HUES64 (cell line): ENCODE results near the gene GAB2.

Experiments used
- H3K27ac ChIP-seq: 2 replicates; pipeline ENCODE4 v1.7.0; 2013; ENCODE audit warnings: low read depth, low read length, inconsistent platforms
- H3K27me3 ChIP-seq: 2 replicates; pipeline ENCODE4 v1.6.1; 2013; ENCODE audit warnings: mild to moderate bottlenecking, low read length; ENCODE audit not compliant: insufficient read depth
- H3K36me3 ChIP-seq: 2 replicates; pipeline ENCODE4 v1.6.1; 2013; ENCODE audit warnings: mild to moderate bottlenecking, low read length; ENCODE audit not compliant: insufficient read depth
- H3K4me1 ChIP-seq: 2 replicates; pipeline ENCODE4 v1.6.1; 2013; ENCODE audit warnings: mild to moderate bottlenecking, low read length, moderate library complexity; ENCODE audit not compliant: insufficient read depth
- H3K4me3 ChIP-seq: 2 replicates; pipeline ENCODE4 v1.5.1; 2013; ENCODE audit warnings: mild to moderate bottlenecking, low read length, moderate library complexity
- H3K9ac ChIP-seq: 2 replicates; pipeline ENCODE4 v1.6.1; 2013; ENCODE audit warnings: mild to moderate bottlenecking, low read depth, low read length
- H3K9me3 ChIP-seq: 2 replicates; pipeline ENCODE4 v1.6.1; 2013; ENCODE audit warnings: low read depth, low read length; ENCODE audit not compliant: insufficient read depth
- WGBS: fragments of 150-250, 120-280 bp; methylation state at CpG from one replicate; pipeline ENCODE4 v1.1.7; 2013; ENCODE audit warnings: missing lambda C conversion rate; 5-methylcytosine and 5-hydroxymethylcytosine counted together

GAB2 gene

GRCh38 chr11:78196661-78197091, 220.9 kb downstream of the GAB2 start:
- Histone ChIP-seq H3K4me1 (no peaks in the 10 kb centered on the region), H3K4me3 (no peak overlapping the region), H3K27me3 (no peaks in the 10 kb centered on the region), H3K9me3 (no peaks in the 10 kb centered on the region), H3K27ac (no peak overlapping the region), H3K36me3 (no peaks in the 10 kb centered on the region), H3K9ac (no peak overlapping the region)
- 96% methylated on average over 40 of the region's 40 CpGs for WGBS

DNA sequence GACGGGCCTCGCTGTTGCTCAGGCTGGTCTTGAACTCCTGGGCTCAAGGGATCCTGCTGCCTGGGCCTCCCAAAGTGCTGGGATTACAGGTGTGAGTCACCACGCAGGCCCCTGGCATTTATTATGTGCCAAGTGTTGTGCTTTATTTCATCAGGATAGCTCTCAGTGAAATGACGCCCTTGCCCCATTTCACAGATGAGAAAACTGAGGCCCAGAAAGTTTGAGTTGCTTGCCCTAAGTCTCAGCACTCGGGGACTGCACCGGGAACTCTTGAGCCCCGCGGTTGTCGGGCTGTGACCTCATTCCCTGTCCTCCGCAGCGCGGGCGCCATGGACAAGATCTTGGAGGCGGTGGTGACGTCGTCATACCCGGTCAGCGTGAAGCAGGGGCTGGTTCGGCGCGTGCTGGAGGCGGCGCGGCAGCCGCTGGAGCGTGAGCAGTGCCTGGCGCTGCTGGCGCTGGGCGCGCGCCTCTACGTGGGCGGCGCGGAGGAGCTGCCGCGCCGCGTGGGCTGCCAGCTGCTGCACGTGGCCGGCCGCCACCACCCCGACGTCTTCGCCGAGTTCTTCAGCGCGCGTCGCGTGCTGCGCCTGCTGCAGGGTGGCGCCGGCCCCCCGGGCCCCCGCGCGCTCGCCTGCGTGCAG, 221.6 kb downstream of the GAB2 start:
- no peak overlapping the region for H3K27ac ChIP-seq
- no peaks in the 10 kb centered on the region for H3K4me1 ChIP-seq
- H3K9me3 ChIP-seq: no peaks in the 10 kb centered on the region
- no peaks in the 10 kb centered on the region for H3K27me3 ChIP-seq
- no peak overlapping the region for H3K4me3 ChIP-seq
- no peaks in the 10 kb centered on the region for H3K36me3 ChIP-seq
- H3K9ac ChIP-seq: no peak overlapping the region
- 96% methylated on average over 60 of the region's 60 CpGs for WGBS

DNA sequence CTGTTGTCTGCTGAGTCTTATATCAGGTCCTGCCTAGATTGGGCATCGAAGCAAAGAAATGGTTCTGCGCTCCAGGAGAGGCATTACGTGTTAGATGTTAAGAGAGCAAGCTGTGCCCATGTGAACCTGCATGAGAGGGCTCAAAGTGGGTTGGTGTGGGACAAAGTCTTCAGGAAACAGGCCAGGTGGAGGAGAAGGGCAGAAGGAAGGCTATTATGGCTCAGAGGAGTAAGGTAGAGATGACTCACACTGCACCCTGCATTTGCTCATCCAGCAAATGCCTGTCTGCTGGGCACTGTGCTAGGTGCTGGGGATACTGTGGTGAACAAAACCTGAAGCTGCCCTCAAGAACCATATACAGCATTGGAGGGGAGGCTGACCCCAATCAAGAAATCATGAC, 223.1 kb downstream of the GAB2 start:
- 94% methylated on average over 3 of the region's 3 CpGs for WGBS

DNA sequence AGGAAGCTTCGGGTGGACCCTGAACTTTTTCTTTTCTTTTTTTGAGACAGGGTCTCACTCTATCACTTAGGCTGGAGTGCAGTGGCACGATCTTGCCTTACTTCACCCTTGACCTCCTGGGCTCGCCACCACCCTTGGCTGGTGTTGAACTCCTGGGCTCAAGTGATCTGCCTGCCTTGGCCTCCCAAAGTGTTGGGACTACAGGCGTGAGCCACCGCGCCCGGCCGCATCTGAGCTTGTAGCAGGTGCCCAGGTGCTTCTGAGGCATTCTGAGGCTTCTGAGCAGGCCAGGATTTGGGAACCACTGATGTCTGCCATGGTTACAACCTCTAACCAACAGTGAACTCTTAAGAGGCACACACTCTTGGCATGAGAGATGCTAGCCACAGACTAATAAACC, 223.8 kb downstream of the GAB2 start:
- no peaks in the 10 kb centered on the region for H3K27me3 ChIP-seq
- WGBS: 95% methylated on average over 8 of the region's 8 CpGs
- H3K9ac ChIP-seq: no peak overlapping the region
- H3K36me3 ChIP-seq: no peaks in the 10 kb centered on the region
- no peaks in the 10 kb centered on the region for H3K9me3 ChIP-seq
- H3K4me3 ChIP-seq: no peak overlapping the region
- H3K27ac ChIP-seq: no peak overlapping the region
- H3K4me1 ChIP-seq: 0 out of 2 replicates have a peak, but pooled peaks cover 5% of the 10 kb centered on the region

More for the DNA sequence above, 223.1 kb downstream of the GAB2 start:
- H3K4me3 ChIP-seq: no peak overlapping the region
- no peaks in the 10 kb centered on the region for H3K27me3 ChIP-seq
- H3K4me1 ChIP-seq: 0 out of 2 replicates have a peak, but pooled peaks cover 1% of the 10 kb centered on the region
- no peak overlapping the region for H3K27ac ChIP-seq
- H3K36me3 ChIP-seq: no peaks in the 10 kb centered on the region
- H3K9me3 ChIP-seq: no peaks in the 10 kb centered on the region
- H3K9ac ChIP-seq: no peak overlapping the region

DNA sequence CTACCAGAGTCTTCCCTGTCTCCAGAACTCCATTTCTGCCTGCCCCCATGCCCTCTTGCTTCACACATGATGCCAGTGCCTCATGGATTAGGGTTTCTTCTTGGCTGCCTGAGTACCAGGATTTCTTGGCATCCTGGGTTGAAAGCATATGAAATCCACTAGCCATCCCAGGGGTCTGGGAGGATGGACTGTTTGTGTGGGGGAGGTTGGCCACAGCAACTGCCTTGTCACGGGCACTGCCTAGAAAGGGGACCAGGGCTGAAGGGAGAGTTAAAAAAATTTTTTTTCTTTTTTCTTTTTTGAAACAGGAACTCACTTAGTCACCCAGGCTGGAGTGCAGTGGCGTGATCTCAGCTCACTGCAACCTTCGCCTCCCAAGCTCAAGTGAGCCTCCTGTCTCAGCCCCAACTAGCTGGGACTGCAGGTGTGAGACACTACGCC, 224.7 kb downstream of the GAB2 start:
- H3K27me3 ChIP-seq: no peaks in the 10 kb centered on the region
- H3K27ac ChIP-seq: no peak overlapping the region
- WGBS: 96% methylated on average over 3 of the region's 4 CpGs
- no peak overlapping the region for H3K9ac ChIP-seq
- H3K4me1 ChIP-seq: 0 out of 2 replicates have a peak, but pooled peaks cover 5% of the 10 kb centered on the region
- no peaks in the 10 kb centered on the region for H3K36me3 ChIP-seq
- H3K9me3 ChIP-seq: no peaks in the 10 kb centered on the region
- no peak overlapping the region for H3K4me3 ChIP-seq

GRCh38 chr11:78192223-78192719, 225.3 kb downstream of the GAB2 start:
- peaks cover 5% of the 10 kb centered on the region; the same call in 1 of the 2 replicates for H3K4me1 ChIP-seq
- WGBS: 85% methylated on average over 6 of the region's 6 CpGs

DNA sequence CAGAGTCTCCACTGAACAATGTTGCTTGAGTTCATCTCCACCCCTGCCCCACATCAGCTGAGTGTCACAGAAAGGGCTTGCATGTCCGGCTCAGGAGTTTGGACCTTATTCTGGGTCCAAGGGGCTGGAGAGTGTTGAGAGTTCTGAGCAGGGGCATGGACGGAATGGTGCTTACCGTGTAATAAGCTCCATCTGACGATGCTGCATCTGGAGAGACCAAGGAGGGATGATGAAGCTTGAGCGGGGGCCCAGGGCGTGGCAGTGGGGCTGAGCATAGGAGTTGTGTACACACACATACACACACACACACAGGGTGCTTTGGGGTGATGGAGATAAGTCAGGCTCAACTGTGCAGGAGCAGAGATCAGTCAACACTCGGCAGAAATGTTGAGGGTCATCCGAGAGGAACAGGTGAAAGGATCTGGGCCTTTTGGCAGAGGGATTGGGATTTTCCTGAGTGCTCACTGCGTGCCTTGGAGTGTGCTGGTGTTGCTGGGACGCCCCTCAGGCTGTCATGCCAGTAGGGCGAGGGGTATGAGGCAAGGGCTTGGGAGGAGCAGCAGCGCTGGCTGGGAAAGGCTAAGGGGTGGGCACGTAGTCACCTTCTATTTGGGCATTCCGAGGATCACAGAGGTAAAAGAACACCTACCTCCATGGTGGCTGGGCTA, 226.6 kb downstream of the GAB2 start:
- H3K9me3 ChIP-seq: no peaks in the 10 kb centered on the region
- 90% methylated on average over 12 of the region's 14 CpGs for WGBS
- H3K27me3 ChIP-seq: peaks cover 7% of the 10 kb centered on the region; the same call in 1 of the 2 replicates
- H3K4me1 ChIP-seq: peaks cover 5% of the 10 kb centered on the region; the same call in 1 of the 2 replicates
- no peak overlapping the region for H3K27ac ChIP-seq
- H3K36me3 ChIP-seq: no peaks in the 10 kb centered on the region
- H3K4me3 ChIP-seq: no peak overlapping the region
- H3K9ac ChIP-seq: no peak overlapping the region

More at GRCh38 chr11:78192223-78192719, 225.3 kb downstream of the GAB2 start:
- no peaks in the 10 kb centered on the region for H3K9me3 ChIP-seq
- peaks cover 5% of the 10 kb centered on the region; the same call in 1 of the 2 replicates for H3K27me3 ChIP-seq
- H3K4me3 ChIP-seq: no peak overlapping the region
- no peak overlapping the region for H3K27ac ChIP-seq
- no peaks in the 10 kb centered on the region for H3K36me3 ChIP-seq
- H3K9ac ChIP-seq: no peak overlapping the region

DNA sequence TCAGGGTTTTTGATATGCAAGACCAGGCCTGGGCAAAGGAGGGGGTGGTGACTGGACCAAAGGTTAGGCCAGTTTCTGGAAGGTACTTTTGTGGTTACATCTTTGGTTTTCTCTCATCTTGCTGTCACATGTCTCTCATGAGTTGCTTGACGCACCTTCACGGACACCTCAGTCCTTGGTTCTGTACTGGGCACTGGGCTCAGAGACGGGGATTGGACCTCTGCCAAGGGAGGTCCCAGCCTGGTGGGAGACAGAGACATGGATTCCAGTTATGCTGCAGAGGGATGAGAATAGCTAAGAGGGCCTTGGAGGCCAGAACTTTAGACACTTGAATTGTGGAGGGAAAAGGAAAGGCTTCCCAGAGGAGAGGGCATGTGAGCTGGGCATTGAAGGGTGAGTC, 227.2 kb downstream of the GAB2 start:
- no peak overlapping the region for H3K9ac ChIP-seq
- no peak overlapping the region for H3K4me3 ChIP-seq
- H3K4me1 ChIP-seq: peaks cover 5% of the 10 kb centered on the region; the same call in 1 of the 2 replicates
- H3K9me3 ChIP-seq: no peaks in the 10 kb centered on the region
- no peaks in the 10 kb centered on the region for H3K36me3 ChIP-seq
- no peak overlapping the region for H3K27ac ChIP-seq
- WGBS: 94% methylated on average over 3 of the region's 3 CpGs
- peaks cover 7% of the 10 kb centered on the region; the same call in 1 of the 2 replicates for H3K27me3 ChIP-seq

- H3K9ac ChIP-seq: no peak overlapping the region
- peak overlapping the region; percentile 72 for H3K4me3 ChIP-seq
Measured at GRCh38 chr11:78189851-78190250, 227.8 kb downstream of the GAB2 start.

DNA sequence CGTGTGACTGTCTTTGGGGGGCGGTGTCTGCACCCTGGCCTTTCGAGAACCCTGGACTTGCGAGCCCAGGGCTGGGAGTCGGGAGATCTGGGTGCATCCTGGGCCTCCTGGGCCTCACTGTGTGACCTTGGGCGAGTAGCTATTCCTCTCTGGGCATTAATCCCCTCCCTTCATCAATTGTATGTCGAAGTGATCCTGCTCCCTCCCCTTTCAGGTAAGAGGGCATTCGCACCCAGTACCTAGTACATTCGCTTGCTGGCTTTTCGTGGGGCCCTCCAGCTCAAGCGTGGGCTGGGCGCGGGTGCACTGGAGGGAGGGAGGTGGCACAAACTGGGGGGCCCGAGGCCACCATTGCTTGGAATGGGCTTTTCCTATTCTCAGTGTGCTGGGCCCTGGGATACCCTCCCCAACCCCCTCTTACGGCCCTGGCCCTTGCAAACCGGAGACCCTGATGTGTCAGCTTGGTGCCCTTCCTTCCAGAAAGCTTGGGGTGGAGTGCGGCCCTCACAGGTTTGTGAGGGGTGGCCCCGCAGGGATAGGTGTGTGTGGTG, 228.4 kb downstream of the GAB2 start:
- Histone ChIP-seq H3K9ac (peak overlapping the region; percentile 43), H3K27ac (no peak overlapping the region), H3K27me3 (peaks cover 7% of the 10 kb centered on the region; the same call in 1 of the 2 replicates), H3K36me3 (no peaks in the 10 kb centered on the region), H3K9me3 (no peaks in the 10 kb centered on the region), H3K4me3 (peak overlapping the region; percentile 72), H3K4me1 (peaks cover 5% of the 10 kb centered on the region; the same call in 1 of the 2 replicates)
- WGBS: 20% methylated on average over 16 of the region's 18 CpGs

More at GRCh38 chr11:78189851-78190250, 227.8 kb downstream of the GAB2 start:
- WGBS: 71% methylated on average over 3 of the region's 3 CpGs
- peaks cover 5% of the 10 kb centered on the region; the same call in 1 of the 2 replicates for H3K4me1 ChIP-seq
- no peaks in the 10 kb centered on the region for H3K36me3 ChIP-seq
- H3K9me3 ChIP-seq: no peaks in the 10 kb centered on the region
- peaks cover 7% of the 10 kb centered on the region; the same call in 1 of the 2 replicates for H3K27me3 ChIP-seq
- no peak overlapping the region for H3K27ac ChIP-seq
